Measurements from ENCODE around the gene IKZF2.

- TF ChIP-seq, protein P1, sequence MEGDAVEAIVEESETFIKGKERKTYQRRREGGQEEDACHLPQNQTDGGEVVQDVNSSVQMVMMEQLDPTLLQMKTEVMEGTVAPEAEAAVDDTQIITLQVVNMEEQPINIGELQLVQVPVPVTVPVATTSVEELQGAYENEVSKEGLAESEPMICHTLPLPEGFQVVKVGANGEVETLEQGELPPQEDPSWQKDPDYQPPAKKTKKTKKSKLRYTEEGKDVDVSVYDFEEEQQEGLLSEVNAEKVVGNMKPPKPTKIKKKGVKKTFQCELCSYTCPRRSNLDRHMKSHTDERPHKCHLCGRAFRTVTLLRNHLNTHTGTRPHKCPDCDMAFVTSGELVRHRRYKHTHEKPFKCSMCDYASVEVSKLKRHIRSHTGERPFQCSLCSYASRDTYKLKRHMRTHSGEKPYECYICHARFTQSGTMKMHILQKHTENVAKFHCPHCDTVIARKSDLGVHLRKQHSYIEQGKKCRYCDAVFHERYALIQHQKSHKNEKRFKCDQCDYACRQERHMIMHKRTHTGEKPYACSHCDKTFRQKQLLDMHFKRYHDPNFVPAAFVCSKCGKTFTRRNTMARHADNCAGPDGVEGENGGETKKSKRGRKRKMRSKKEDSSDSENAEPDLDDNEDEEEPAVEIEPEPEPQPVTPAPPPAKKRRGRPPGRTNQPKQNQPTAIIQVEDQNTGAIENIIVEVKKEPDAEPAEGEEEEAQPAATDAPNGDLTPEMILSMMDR (IDR thresholded peaks at IDR 0.05) = no peak
- TF ChIP-seq EZH2phosphoT487 (IDR thresholded peaks at IDR 0.05) (no peak), EZH2 (IDR thresholded peaks at IDR 0.05) (no peak)
Measured at GRCh38 chr2:213157242-213157641, 5.8 kb upstream of the IKZF2 start.

All from neural progenitor cell (in vitro differentiated cells).